Effector memory CD4-positive, alpha-beta T cell (primary cell): ENCODE data around the gene BTLA.
"Not testable (repeated sequence)": the region's sequence is repeated elsewhere in the genome, so short reads cannot be mapped to it uniquely, and the experiment has no call there.

Experiments used
- DNase-seq, 3 donors: peaks; one replicate each; pipeline ENCODE4 v3.0.0-alpha.2; 2020
- H3K27ac ChIP-seq: 2 replicates; pipeline ENCODE4 v1.7.0; 2013; ENCODE audit warnings: mild to moderate bottlenecking, low read length, moderate library complexity; ENCODE audit not compliant: insufficient read depth, poor library complexity, severe bottlenecking
- H3K27me3 ChIP-seq: replicated peaks from 2 replicates; pipeline ENCODE4 v1.7.0; 2013; ENCODE audit warnings: mild to moderate bottlenecking, low read length; ENCODE audit not compliant: insufficient read depth, control insufficient read depth, poor library complexity, severe bottlenecking
- H3K36me3 ChIP-seq: 2 replicates; pipeline ENCODE4 v1.7.0; 2013; ENCODE audit warnings: mild to moderate bottlenecking, low read length, moderate library complexity; ENCODE audit not compliant: control insufficient read depth, insufficient read depth
- H3K4me1 ChIP-seq: 2 replicates; pipeline ENCODE4 v1.7.0; 2013; ENCODE audit warnings: low read length, mild to moderate bottlenecking; ENCODE audit not compliant: control insufficient read depth, insufficient read depth, poor library complexity, severe bottlenecking
- H3K4me3 ChIP-seq: 2 replicates; pipeline ENCODE4 v1.7.0; 2013; ENCODE audit warnings: low read length, low read depth, mild to moderate bottlenecking; ENCODE audit not compliant: insufficient read depth, poor library complexity, severe bottlenecking
- H3K9me3 ChIP-seq: 2 replicates; pipeline ENCODE4 v1.7.0; 2013; ENCODE audit warnings: mild to moderate bottlenecking, low read length, moderate library complexity; ENCODE audit not compliant: control insufficient read depth

BTLA gene

GRCh38 chr3:112512320-112512719, 13.0 kb upstream of the BTLA start:
- no peak for DNase-seq
- Histone ChIP-seq H3K9me3 (no peaks in the 10 kb centered on the region), H3K27me3 (no peaks in the 10 kb centered on the region), H3K36me3 (no peaks in the 10 kb centered on the region), H3K4me1 (no peaks in the 10 kb centered on the region), H3K4me3 (no peak overlapping the region), H3K27ac (no peak overlapping the region)

- H3K4me3 ChIP-seq = no peak overlapping the region
- H3K36me3 ChIP-seq = no peaks in the 10 kb centered on the region
- no peak for DNase-seq
- no peaks in the 10 kb centered on the region for H3K27me3 ChIP-seq
- no peak overlapping the region for H3K27ac ChIP-seq
- no peaks in the 10 kb centered on the region for H3K4me1 ChIP-seq
- H3K9me3 ChIP-seq = no peaks in the 10 kb centered on the region
These were observed 9.6 kb upstream of the BTLA start for GRCh38 chr3:112508860-112509259.

GRCh38 chr3:112508261-112508660, 9.0 kb upstream of the BTLA start:
- Histone ChIP-seq H3K36me3 (no peaks in the 10 kb centered on the region), H3K9me3 (no peaks in the 10 kb centered on the region), H3K27ac (no peak overlapping the region), H3K27me3 (no peaks in the 10 kb centered on the region), H3K4me3 (no peak overlapping the region), H3K4me1 (no peaks in the 10 kb centered on the region)
- DNase-seq = no peak

- Histone ChIP-seq H3K9me3 (no peaks in the 10 kb centered on the region), H3K4me1 (no peaks in the 10 kb centered on the region), H3K36me3 (no peaks in the 10 kb centered on the region), H3K27ac (no peak overlapping the region), H3K4me3 (no peak overlapping the region), H3K27me3 (no peaks in the 10 kb centered on the region)
- DNase-seq = no peak
These were observed 6.6 kb upstream of the BTLA start for GRCh38 chr3:112505907-112506306.

GRCh38 chr3:112504123-112504522, 4.9 kb upstream of the BTLA start:
- Histone ChIP-seq H3K4me1 (no peaks in the 10 kb centered on the region), H3K27ac (no peak overlapping the region), H3K4me3 (no peak overlapping the region)

GRCh38 chr3:112503304-112503972, 4.2 kb upstream of the BTLA start:
- no peak overlapping the region for H3K27ac ChIP-seq
- no peak overlapping the region for H3K4me3 ChIP-seq
- no peaks in the 10 kb centered on the region for H3K36me3 ChIP-seq
- no peaks in the 10 kb centered on the region for H3K4me1 ChIP-seq
- DNase-seq = no peak
- no peaks in the 10 kb centered on the region for H3K9me3 ChIP-seq
- no peaks in the 10 kb centered on the region for H3K27me3 ChIP-seq

More at GRCh38 chr3:112504123-112504522, 4.9 kb upstream of the BTLA start:
- Histone ChIP-seq H3K27me3 (no peaks in the 10 kb centered on the region), H3K9me3 (no peaks in the 10 kb centered on the region), H3K36me3 (no peaks in the 10 kb centered on the region)
- no peak for DNase-seq

GRCh38 chr3:112500621-112501020, 1.3 kb upstream of the BTLA start:
- Histone ChIP-seq H3K4me3 (no peak overlapping the region), H3K27me3 (no peaks in the 10 kb centered on the region), H3K27ac (no peak overlapping the region), H3K9me3 (no peaks in the 10 kb centered on the region), H3K4me1 (peaks cover 5% of the 10 kb centered on the region), H3K36me3 (no peaks in the 10 kb centered on the region)
- no peak for DNase-seq

- H3K4me3 ChIP-seq = peak overlapping the region; percentile 77
- DNase-seq = no peak
These were observed 1.2 kb downstream of the BTLA start for GRCh38 chr3:112497897-112498548.

GRCh38 chr3:112496366-112497067, 2.8 kb downstream of the BTLA start:
- DNase-seq = no peak
- peak overlapping the region; percentile 77 for H3K4me3 ChIP-seq
- H3K36me3 ChIP-seq = no peaks in the 10 kb centered on the region
- no peaks in the 10 kb centered on the region for H3K9me3 ChIP-seq
- H3K27ac ChIP-seq = no peak overlapping the region
- H3K4me1 ChIP-seq = peaks cover 17% of the 10 kb centered on the region
- no peaks in the 10 kb centered on the region for H3K27me3 ChIP-seq

More at GRCh38 chr3:112497897-112498548, 1.2 kb downstream of the BTLA start:
- Histone ChIP-seq H3K9me3 (no peaks in the 10 kb centered on the region), H3K27me3 (no peaks in the 10 kb centered on the region), H3K27ac (peak overlapping the region; percentile 66), H3K4me1 (peaks cover 7% of the 10 kb centered on the region), H3K36me3 (no peaks in the 10 kb centered on the region)

- H3K4me3 ChIP-seq, H3K27ac ChIP-seq, H3K27me3 ChIP-seq, H3K9me3 ChIP-seq, H3K36me3 ChIP-seq, DNase-seq: not testable (repeated sequence)
- peaks cover 29% of the 10 kb centered on the region for H3K4me1 ChIP-seq
These were observed 4.9 kb downstream of the BTLA start for GRCh38 chr3:112494448-112494767.
